WTC11 (cell line): Measurements from ENCODE around the gene AIFM2. TPM values are rescaled to one million over a fixed set of nuclear protein-coding genes. Genes with fewer than 3 reads are reported as not detected.

Source experiments
- ATAC-seq: fragments of 200-7000 bp; cut with Tn5 transposase; 2 replicates; pipeline ENCODE4 v1.10.0; 2021; ENCODE audit warnings: mild to moderate bottlenecking, moderate library complexity
- CTCF ChIA-PET: fragments of 300-600 bp; sonication (Branson Sonifier 250); formaldehyde crosslinking; loops from one replicate; lab custom pipeline; 2021; ENCODE audit warnings: antibody characterized with exemption; lab: Charles Lee
- POLR2A ChIA-PET: fragments of 350-600 bp; sonication (Branson Sonifier 250); formaldehyde crosslinking; loops from one replicate; lab custom pipeline; 2021; ENCODE audit warnings: antibody characterized with exemption; lab: Charles Lee
- DNase-seq: peaks from one replicate; pipeline ENCODE4 v3.0.0; 2021; ENCODE audit warnings: low spot score
- H3K27ac Mint-ChIP-seq: 2 replicates; pipeline ENCODE4 v1.8.0; 2021; ENCODE audit warnings: mixed read lengths
- H3K27me3 Mint-ChIP-seq: 2 replicates; pipeline ENCODE4 v1.8.0; 2021; ENCODE audit warnings: low read depth, mild to moderate bottlenecking, moderate library complexity, mixed read lengths
- H3K36me3 Mint-ChIP-seq: 2 replicates; pipeline ENCODE4 v1.8.0; 2021; ENCODE audit warnings: mixed read lengths
- H3K4me1 Mint-ChIP-seq: 2 replicates; pipeline ENCODE4 v1.8.0; 2022; ENCODE audit warnings: mixed read lengths
- H3K4me3 Mint-ChIP-seq: 2 replicates; pipeline ENCODE4 v1.8.0; 2021; ENCODE audit warnings: mild to moderate bottlenecking, moderate library complexity, mixed read lengths
- H3K9me3 Mint-ChIP-seq: 2 replicates; pipeline ENCODE4 v1.8.0; 2021; ENCODE audit warnings: mixed read lengths
- EMX1 ChIP-seq: fragments of 250-450 bp; sonication (Bioruptor Pico); IDR thresholded peaks from 2 replicates; pipeline ENCODE4 v1.8.0; 2021; ENCODE audit warnings: mild to moderate bottlenecking
- ESRRA ChIP-seq: sonication (generic); formaldehyde crosslinking; IDR thresholded peaks from 2 replicates; pipeline ENCODE4 v1.8.1; 2022; ENCODE audit warnings: mild to moderate bottlenecking, missing genetic modification reagents, borderline replicate concordance
- GABPB1 ChIP-seq: sonication (generic); formaldehyde crosslinking; IDR thresholded peaks from 2 replicates; pipeline ENCODE4 v1.8.1; 2023; ENCODE audit warnings: mild to moderate bottlenecking, missing genetic modification reagents
- NFE2L1 ChIP-seq: sonication (generic); formaldehyde crosslinking; IDR thresholded peaks from 2 replicates; pipeline ENCODE4 v1.8.1; 2023; ENCODE audit warnings: missing genetic modification reagents
- TCF7 ChIP-seq: sonication (generic); formaldehyde crosslinking; IDR thresholded peaks from 2 replicates; pipeline ENCODE4 v1.8.0; 2022; ENCODE audit warnings: mild to moderate bottlenecking, low read depth, missing genetic modification reagents, moderate library complexity
- ZNF671 ChIP-seq: fragments of 250-450 bp; sonication (Bioruptor Pico); IDR thresholded peaks from 2 replicates; pipeline ENCODE4 v1.8.0; 2021; ENCODE audit warnings: mild to moderate bottlenecking
- total RNA-seq: library from RNA; stranded (reverse); gene quantifications from 3 replicates; pipeline ENCODE4 v1.2.3, GENCODE V29; 2021
- TF ChIP-seq, protein P1 (sequence below): sonication (generic); formaldehyde crosslinking; IDR thresholded peaks from 2 replicates; pipeline ENCODE4 v1.8.1; 2023; ENCODE audit warnings: mild to moderate bottlenecking, missing genetic modification reagents
- TF ChIP-seq, protein P2 (sequence below): sonication (generic); formaldehyde crosslinking; IDR thresholded peaks from 2 replicates; pipeline ENCODE4 v1.8.0; 2022; ENCODE audit warnings: mild to moderate bottlenecking, missing genetic modification reagents
- TF ChIP-seq, protein P3 (sequence below): fragments of 250-450 bp; sonication (Bioruptor Pico); IDR thresholded peaks from 2 replicates; pipeline ENCODE4 v1.9.0; 2021; ENCODE audit warnings: mild to moderate bottlenecking, borderline replicate concordance
- TF ChIP-seq, protein P4 (sequence below): fragments of 200-600 bp; IDR thresholded peaks from 2 replicates; pipeline ENCODE4 v1.8.0; 2022; ENCODE audit warnings: antibody characterized with exemption
- TF ChIP-seq, protein P5 (sequence below): sonication (generic); formaldehyde crosslinking; IDR thresholded peaks from 2 replicates; pipeline ENCODE4 v1.8.0; 2022; ENCODE audit warnings: mild to moderate bottlenecking, missing genetic modification reagents
- TF ChIP-seq, protein P6 (sequence below): sonication (generic); formaldehyde crosslinking; IDR thresholded peaks from 2 replicates; pipeline ENCODE4 v1.8.0; 2022; ENCODE audit warnings: missing genetic modification reagents
- TF ChIP-seq, protein P7 (sequence below): fragments of 250-450 bp; sonication (Bioruptor Pico); IDR thresholded peaks from 2 replicates; pipeline ENCODE4 v1.9.0; 2021; ENCODE audit warnings: mild to moderate bottlenecking

AIFM2 gene
- total RNA-seq, 1 experiment from 2014 or later: 4.4 TPM

DNA sequence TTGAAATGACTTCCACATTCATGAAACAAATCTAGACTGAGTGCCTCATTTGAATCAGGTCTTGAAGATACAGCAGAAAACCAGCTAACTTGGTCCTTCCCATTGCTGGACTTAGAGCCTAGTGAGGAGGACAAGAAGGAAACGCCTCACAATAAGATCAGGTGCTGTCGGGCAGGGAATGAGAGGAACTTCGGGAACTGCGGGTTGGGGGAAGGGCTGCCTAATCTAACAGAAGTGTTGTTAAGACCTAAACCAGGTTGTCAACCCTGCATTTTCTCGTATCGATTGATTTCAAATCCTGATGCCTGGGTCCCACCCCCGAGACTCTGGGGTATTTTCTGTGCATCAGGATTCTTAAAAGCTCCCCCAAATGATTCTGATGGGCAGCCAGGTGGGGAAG, 53.7 kb downstream of the AIFM2 start (continued):
- TF ChIP-seq, protein P1, sequence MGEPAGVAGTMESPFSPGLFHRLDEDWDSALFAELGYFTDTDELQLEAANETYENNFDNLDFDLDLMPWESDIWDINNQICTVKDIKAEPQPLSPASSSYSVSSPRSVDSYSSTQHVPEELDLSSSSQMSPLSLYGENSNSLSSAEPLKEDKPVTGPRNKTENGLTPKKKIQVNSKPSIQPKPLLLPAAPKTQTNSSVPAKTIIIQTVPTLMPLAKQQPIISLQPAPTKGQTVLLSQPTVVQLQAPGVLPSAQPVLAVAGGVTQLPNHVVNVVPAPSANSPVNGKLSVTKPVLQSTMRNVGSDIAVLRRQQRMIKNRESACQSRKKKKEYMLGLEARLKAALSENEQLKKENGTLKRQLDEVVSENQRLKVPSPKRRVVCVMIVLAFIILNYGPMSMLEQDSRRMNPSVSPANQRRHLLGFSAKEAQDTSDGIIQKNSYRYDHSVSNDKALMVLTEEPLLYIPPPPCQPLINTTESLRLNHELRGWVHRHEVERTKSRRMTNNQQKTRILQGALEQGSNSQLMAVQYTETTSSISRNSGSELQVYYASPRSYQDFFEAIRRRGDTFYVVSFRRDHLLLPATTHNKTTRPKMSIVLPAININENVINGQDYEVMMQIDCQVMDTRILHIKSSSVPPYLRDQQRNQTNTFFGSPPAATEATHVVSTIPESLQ (CRISPR knock-in tag): no peak
- TF ChIP-seq, protein P2, sequence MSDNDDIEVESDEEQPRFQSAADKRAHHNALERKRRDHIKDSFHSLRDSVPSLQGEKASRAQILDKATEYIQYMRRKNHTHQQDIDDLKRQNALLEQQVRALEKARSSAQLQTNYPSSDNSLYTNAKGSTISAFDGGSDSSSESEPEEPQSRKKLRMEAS (CRISPR knock-in tag): no peak
- TF ChIP-seq ESRRA: no peak

DNA sequence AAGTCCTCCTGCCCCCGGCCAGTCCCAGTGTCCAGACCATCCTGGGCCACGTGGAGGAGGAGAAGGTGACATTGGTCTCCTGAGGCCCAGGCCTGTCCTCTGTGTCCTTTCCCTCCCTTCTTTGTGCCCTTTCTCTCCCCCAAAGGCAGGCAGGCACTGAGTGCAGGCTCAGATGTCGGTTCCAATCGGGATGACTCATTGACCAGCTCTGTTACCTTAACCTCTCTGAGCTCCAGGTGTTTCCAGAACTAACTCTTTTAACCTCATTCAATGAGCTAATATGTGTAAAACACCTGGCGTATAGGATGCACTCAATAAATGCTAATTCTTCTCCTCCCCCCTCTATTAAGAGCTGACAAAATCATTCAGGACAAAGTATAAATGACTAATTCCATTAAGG, 54.3 kb downstream of the AIFM2 start:
- Mint-ChIP-seq H3K27me3 (no peaks in the 10 kb centered on the region), H3K4me3 (no peak overlapping the region), H3K9me3 (no peaks in the 10 kb centered on the region), H3K27ac (no peak overlapping the region), H3K36me3 (no peaks in the 10 kb centered on the region; the same call in 1 of the 2 replicates), H3K4me1 (peaks cover 20% of the 10 kb centered on the region)
- no peak for DNase-seq
- ChIA-PET POLR2A (no interaction called here), CTCF (interaction anchor here (1.1 to 3.5 kb wide), 2 partner anchors 29 to 68 kb away, joined by 4 to 18 read pairs; partner anchors contain the start of gene TYSND1)
- TF ChIP-seq, protein P3, sequence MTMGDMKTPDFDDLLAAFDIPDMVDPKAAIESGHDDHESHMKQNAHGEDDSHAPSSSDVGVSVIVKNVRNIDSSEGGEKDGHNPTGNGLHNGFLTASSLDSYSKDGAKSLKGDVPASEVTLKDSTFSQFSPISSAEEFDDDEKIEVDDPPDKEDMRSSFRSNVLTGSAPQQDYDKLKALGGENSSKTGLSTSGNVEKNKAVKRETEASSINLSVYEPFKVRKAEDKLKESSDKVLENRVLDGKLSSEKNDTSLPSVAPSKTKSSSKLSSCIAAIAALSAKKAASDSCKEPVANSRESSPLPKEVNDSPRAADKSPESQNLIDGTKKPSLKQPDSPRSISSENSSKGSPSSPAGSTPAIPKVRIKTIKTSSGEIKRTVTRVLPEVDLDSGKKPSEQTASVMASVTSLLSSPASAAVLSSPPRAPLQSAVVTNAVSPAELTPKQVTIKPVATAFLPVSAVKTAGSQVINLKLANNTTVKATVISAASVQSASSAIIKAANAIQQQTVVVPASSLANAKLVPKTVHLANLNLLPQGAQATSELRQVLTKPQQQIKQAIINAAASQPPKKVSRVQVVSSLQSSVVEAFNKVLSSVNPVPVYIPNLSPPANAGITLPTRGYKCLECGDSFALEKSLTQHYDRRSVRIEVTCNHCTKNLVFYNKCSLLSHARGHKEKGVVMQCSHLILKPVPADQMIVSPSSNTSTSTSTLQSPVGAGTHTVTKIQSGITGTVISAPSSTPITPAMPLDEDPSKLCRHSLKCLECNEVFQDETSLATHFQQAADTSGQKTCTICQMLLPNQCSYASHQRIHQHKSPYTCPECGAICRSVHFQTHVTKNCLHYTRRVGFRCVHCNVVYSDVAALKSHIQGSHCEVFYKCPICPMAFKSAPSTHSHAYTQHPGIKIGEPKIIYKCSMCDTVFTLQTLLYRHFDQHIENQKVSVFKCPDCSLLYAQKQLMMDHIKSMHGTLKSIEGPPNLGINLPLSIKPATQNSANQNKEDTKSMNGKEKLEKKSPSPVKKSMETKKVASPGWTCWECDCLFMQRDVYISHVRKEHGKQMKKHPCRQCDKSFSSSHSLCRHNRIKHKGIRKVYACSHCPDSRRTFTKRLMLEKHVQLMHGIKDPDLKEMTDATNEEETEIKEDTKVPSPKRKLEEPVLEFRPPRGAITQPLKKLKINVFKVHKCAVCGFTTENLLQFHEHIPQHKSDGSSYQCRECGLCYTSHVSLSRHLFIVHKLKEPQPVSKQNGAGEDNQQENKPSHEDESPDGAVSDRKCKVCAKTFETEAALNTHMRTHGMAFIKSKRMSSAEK: no peak
- TF ChIP-seq, protein P4, sequence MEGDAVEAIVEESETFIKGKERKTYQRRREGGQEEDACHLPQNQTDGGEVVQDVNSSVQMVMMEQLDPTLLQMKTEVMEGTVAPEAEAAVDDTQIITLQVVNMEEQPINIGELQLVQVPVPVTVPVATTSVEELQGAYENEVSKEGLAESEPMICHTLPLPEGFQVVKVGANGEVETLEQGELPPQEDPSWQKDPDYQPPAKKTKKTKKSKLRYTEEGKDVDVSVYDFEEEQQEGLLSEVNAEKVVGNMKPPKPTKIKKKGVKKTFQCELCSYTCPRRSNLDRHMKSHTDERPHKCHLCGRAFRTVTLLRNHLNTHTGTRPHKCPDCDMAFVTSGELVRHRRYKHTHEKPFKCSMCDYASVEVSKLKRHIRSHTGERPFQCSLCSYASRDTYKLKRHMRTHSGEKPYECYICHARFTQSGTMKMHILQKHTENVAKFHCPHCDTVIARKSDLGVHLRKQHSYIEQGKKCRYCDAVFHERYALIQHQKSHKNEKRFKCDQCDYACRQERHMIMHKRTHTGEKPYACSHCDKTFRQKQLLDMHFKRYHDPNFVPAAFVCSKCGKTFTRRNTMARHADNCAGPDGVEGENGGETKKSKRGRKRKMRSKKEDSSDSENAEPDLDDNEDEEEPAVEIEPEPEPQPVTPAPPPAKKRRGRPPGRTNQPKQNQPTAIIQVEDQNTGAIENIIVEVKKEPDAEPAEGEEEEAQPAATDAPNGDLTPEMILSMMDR: no peak
- TF ChIP-seq GABPB1 (CRISPR knock-in tag) (no peak), NFE2L1 (CRISPR knock-in tag) (no peak), TCF7 (CRISPR knock-in tag) (no peak), ZNF671 (no peak), EMX1 (CRISPR knock-in tag) (no peak)
- TF ChIP-seq, protein P5, sequence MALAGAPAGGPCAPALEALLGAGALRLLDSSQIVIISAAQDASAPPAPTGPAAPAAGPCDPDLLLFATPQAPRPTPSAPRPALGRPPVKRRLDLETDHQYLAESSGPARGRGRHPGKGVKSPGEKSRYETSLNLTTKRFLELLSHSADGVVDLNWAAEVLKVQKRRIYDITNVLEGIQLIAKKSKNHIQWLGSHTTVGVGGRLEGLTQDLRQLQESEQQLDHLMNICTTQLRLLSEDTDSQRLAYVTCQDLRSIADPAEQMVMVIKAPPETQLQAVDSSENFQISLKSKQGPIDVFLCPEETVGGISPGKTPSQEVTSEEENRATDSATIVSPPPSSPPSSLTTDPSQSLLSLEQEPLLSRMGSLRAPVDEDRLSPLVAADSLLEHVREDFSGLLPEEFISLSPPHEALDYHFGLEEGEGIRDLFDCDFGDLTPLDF (CRISPR knock-in tag): no peak
- TF ChIP-seq, protein P6, sequence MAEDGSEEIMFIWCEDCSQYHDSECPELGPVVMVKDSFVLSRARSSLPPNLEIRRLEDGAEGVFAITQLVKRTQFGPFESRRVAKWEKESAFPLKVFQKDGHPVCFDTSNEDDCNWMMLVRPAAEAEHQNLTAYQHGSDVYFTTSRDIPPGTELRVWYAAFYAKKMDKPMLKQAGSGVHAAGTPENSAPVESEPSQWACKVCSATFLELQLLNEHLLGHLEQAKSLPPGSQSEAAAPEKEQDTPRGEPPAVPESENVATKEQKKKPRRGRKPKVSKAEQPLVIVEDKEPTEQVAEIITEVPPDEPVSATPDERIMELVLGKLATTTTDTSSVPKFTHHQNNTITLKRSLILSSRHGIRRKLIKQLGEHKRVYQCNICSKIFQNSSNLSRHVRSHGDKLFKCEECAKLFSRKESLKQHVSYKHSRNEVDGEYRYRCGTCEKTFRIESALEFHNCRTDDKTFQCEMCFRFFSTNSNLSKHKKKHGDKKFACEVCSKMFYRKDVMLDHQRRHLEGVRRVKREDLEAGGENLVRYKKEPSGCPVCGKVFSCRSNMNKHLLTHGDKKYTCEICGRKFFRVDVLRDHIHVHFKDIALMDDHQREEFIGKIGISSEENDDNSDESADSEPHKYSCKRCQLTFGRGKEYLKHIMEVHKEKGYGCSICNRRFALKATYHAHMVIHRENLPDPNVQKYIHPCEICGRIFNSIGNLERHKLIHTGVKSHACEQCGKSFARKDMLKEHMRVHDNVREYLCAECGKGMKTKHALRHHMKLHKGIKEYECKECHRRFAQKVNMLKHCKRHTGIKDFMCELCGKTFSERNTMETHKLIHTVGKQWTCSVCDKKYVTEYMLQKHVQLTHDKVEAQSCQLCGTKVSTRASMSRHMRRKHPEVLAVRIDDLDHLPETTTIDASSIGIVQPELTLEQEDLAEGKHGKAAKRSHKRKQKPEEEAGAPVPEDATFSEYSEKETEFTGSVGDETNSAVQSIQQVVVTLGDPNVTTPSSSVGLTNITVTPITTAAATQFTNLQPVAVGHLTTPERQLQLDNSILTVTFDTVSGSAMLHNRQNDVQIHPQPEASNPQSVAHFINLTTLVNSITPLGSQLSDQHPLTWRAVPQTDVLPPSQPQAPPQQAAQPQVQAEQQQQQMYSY (CRISPR knock-in tag): no peak
- TF ChIP-seq, protein P7, sequence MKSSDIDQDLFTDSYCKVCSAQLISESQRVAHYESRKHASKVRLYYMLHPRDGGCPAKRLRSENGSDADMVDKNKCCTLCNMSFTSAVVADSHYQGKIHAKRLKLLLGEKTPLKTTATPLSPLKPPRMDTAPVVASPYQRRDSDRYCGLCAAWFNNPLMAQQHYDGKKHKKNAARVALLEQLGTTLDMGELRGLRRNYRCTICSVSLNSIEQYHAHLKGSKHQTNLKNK (CRISPR knock-in tag): no peak
- no peak for ATAC-seq
